GM21423 (cell line): ENCODE measurements around the gene MUC5AC.
"Not testable (repeated sequence)": the region's sequence is repeated elsewhere in the genome, so short reads cannot be mapped to it uniquely, and the experiment has no call there.

Experiments used
- ATAC-seq: cut with Tn5 transposase; IDR thresholded peaks from one replicate; pipeline ENCODE4 v1.9.1; 2021; ENCODE audit warnings: mild to moderate bottlenecking, moderate library complexity; ENCODE audit not compliant: unreplicated experiment

The MUC5AC gene

GRCh38 chr11:1175461-1176223 lies 17.9 kb downstream of the MUC5AC start:
- no peak for ATAC-seq

GRCh38 chr11:1176224-1177019 lies 18.7 kb downstream of the MUC5AC start:
- no peak for ATAC-seq

- ATAC-seq = no peak
These were observed 19.4 kb downstream of the MUC5AC start for GRCh38 chr11:1177020-1177770.

- no peak for ATAC-seq
These were observed 20.0 kb downstream of the MUC5AC start for GRCh38 chr11:1177771-1178090.

GRCh38 chr11:1178201-1178885 lies 20.6 kb downstream of the MUC5AC start:
- no peak for ATAC-seq

GRCh38 chr11:1178906-1179305 lies 21.2 kb downstream of the MUC5AC start:
- ATAC-seq = no peak

- ATAC-seq = no peak
These were observed 21.9 kb downstream of the MUC5AC start for GRCh38 chr11:1179641-1180040.

- no peak for ATAC-seq
These were observed 22.4 kb downstream of the MUC5AC start for GRCh38 chr11:1180171-1180570.

GRCh38 chr11:1180947-1181391 lies 23.2 kb downstream of the MUC5AC start:
- no peak for ATAC-seq

- ATAC-seq = no peak
These were observed 23.7 kb downstream of the MUC5AC start for GRCh38 chr11:1181420-1181819.

- ATAC-seq = no peak
These were observed 24.2 kb downstream of the MUC5AC start for GRCh38 chr11:1181853-1182535.

- not testable (repeated sequence) for ATAC-seq
These were observed 26.4 kb downstream of the MUC5AC start for GRCh38 chr11:1184139-1184538.

- not testable (repeated sequence) for ATAC-seq
These were observed 30.8 kb downstream of the MUC5AC start for GRCh38 chr11:1188451-1189130.

GRCh38 chr11:1189816-1190215 lies 32.1 kb downstream of the MUC5AC start:
- ATAC-seq = not testable (repeated sequence)

- ATAC-seq = not testable (repeated sequence)
These were observed 34.2 kb downstream of the MUC5AC start for GRCh38 chr11:1191786-1192470.

- ATAC-seq = no peak
These were observed 35.1 kb downstream of the MUC5AC start for GRCh38 chr11:1192741-1193325.

- no peak for ATAC-seq
These were observed 35.8 kb downstream of the MUC5AC start for GRCh38 chr11:1193326-1194230.
